IPS-11a (cell line): ENCODE data around the gene CTU2.
"Not testable (repeated sequence)": the region's sequence is repeated elsewhere in the genome, so short reads cannot be mapped to it uniquely, and the experiment has no call there.

Source experiments
- H3K4me3 ChIP-seq: one replicate; pipeline ENCODE4 v1.5.1; 2013; ENCODE audit warnings: low read depth, low read length, control low read depth

The CTU2 gene

DNA sequence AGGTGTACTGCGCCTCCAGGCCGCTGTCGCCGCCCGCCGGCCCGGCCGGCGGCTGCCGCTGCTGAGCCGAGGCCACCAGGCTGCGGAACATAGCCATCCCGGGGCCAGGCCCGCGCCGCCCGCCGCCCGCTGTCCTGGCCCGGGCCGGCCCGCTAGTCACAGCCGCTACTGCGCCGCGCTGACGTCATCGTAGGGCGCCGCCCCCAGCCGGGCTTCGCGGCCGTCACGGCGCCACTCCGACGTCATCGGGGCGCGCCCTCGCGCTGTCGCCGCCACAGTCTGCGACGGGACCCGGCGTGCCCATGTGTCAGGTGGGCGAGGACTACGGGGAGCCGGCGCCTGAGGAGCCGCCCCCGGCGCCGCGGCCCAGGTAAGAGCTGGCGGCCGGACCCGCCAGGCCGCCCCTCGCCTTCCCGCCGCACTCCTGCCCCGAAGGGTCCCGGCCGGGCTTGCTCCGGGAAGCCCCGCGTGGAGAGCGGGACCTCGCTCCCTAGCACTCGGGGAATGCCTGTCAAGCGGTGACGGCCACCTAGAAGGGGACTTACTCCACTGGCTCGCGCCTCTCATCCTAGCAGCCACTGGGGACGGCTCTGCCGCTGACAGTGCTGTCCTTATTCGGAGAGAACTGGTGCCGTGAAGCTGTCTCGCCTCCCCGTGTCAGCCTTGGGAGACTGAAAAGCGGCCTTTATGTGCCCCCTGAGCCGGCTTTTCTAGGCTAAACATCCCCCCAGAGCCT lies at the start of gene CTU2, which contains the start of gene RNF166:
CTU2 (plus strand) TSS at position 275 of the 736 bp plus-strand sequence; CDS start at position 303, 28 bp downstream.
RNF166 (minus strand) TSS at position 180 of the 736 bp plus-strand sequence; CDS start at position 97, 83 bp downstream.
- H3K4me3 ChIP-seq: peak within 1 kb of the TSS; percentile 95

DNA sequence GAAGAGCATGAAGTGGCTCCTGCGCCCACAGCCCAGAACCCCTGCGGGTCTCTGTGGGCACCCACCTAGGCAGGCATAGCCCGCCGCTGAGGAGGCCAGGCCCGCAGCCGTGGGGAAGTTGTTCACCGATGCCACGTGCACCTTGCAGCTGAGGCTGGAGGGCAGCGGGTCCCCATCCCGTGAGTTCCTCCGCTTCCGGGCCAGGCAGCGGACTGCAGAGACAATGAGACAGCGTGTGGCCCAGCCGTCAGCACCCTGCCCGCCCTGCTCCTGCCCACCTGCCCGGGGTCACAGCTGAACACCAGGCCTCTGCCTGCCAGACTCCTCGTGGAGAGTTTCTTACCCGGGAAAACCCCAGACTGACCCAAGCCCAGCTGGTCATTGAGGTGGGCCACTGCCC lies 48.9 kb upstream of the CTU2 start:
- H3K4me3 ChIP-seq: no peak overlapping the region

DNA sequence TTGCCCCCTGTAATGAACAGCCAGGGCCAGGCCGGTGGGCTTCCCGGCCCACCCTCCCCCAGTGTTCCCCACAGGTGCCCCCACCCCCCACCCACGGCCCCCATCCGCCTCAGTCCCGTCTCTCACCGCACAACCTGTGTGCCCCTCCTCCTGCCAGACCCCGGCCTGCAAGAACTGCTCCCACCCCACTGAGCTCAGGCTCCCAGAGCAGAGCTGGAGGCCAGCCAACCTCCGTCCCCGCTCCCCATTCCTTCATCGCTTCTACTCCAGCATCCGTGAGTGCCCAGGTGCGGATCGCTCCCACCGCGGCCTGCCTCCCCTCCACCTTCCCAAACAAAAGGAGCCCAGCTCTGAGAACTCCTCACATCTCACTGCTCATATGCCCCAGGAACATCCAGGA lies 47.6 kb upstream of the CTU2 start:
- H3K4me3 ChIP-seq: no peak overlapping the region

DNA sequence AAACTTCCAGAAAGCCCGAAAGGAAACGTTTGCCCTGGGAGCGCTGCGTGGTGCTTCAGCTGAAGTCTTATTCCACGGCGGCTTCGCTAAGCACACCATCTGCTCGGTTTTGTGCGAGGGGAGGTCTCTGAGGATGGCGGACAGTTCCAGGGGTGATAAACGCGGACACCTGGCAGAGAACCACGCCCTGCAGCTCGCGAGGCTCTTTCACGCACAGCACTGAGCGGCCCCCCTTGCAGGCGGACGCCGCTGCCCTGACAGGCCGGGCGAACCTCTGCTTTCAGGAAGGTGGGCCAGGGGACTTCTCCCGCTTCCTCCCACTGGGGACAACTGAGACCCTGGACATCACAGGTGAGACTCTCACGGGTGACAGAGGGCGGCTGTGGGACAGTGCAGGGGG lies 47.1 kb upstream of the CTU2 start:
- H3K4me3 ChIP-seq: no peak overlapping the region

- no peak overlapping the region for H3K4me3 ChIP-seq
Observed at GRCh38 chr16:88661468-88661867, 44.8 kb upstream of the CTU2 start.

DNA sequence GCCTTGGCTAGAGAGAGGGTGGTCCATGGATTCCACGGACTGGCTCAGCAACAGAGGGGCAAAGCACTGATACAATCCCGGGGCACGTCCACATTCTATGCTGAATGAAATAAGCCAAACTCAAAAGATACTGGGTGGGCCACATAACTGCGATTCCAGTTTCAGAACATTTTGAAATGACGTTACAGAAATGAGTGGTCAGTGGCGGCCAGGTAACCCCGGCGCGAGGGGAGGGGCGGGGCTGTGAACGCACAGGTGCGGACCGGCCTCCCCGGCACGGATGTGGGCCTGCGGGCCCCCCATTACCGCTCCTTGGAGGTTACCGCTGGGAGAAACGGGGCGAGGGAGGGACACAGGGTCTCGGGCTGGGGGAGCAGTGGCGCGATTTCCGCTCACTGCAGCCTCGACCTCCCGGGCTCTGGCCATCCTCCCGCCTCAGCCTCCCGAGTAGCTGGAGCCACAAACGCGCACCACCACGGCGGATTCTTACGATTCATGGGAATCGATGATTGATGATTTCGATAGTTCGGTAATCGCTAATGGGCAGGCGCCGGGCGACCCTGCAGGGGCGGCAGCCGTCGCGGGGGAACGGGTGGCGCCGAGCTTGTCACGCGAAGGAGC lies 44.0 kb upstream of the CTU2 start:
- H3K4me3 ChIP-seq: peak overlapping the region; percentile 68

DNA sequence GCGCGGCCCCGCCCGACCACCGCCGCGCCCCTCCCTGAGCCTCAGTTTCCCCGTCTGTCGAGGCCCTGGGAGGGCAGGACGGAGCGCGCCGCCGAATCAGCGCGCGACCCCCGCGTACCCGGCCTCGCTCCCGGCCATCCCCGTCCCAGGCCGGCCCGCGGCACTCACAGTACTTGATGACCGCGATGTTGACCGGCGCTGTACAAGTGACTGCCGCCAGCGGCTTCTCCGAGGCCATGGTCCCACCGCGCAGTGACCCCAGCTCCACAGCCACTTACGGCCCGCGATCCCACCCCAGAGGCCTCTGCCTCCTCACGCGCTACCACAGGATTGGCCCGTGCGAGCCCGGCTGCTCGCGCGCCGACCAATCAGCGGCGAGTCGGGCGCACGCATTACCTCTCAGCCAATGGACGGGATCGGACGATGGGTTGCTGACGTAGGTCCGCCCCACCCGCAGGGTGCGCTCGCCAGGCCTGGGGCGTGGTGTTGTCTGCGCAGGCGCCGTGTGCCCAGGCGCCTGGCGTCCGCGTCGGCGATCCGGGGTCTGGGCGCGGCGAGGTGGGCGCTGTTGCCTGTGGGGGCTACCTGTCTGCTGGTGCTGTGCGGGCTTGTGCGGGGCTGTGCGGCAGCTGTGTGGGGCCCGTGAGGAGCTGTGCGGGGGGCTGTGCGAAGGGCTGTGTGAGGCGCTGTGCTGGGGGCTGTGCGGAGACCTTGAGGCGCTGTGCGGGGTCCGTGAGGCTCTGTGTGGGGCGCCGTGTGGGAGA lies 43.3 kb upstream of the CTU2 start, which contains the start of gene MVD:
MVD (minus strand) TSS at position 249 of the 764 bp plus-strand sequence; CDS start at position 238, 11 bp downstream.
- peak within 1 kb of the TSS; percentile 68 for H3K4me3 ChIP-seq

DNA sequence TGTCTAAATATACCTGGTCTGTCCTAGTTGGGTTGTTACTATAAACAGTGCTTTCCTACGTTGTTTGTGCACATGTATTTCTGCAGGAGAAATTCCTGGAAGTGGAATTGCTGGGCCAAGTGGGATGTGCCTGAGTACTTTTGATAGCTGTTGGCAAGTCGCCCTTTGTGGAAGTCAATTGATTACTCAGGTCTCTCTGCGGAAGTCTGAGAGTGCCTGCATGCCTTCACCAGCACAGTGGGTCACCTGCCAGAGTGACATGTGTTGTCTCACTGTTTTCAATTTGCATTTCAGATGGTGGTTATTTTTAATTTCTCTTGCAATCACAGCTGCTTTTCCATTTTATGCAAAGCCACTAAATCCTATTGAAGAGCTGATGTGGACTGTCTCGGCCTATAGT lies 41.2 kb upstream of the CTU2 start:
- no peak overlapping the region for H3K4me3 ChIP-seq

DNA sequence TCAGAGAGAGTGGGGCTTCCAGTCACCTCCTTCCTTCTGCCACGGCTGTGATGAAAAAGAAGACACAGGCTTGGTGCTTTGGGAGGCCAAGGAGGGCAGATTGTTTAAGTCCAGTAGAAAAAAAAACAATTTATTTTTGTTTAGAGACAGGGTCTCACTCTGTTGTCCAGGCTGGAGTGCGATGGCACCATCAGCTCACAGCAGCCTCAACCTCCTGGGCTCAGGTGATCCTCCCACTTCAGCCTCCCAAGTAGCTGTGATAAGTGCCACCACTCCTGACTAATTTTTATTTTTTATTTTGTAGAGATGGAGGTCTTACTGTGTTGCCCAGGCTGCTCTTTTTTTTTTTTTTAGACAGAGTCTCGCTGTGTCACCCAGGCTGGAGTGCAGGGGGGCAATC lies 40.7 kb upstream of the CTU2 start:
- H3K4me3 ChIP-seq: no peak overlapping the region

GRCh38 chr16:88667461-88667860 lies 38.8 kb upstream of the CTU2 start:
- no peak overlapping the region for H3K4me3 ChIP-seq

DNA sequence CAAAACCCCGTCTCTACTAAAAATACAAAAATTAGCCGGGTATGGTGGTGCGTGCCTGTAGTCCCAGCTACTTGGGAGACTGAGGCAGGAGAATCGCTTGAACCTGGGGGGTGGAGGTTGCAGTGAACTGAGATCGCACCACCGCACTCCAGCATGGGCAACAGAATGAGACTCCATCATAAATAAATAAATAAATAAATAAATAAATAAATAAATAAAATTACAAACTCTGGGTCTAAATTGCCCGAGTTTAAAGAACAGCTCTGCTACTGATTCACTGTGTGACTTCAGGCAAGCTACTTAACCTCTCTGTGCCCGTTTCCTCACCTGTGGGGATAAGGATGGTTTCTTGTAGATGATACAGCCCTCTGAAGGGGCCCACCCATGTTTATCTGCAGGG lies 36.8 kb upstream of the CTU2 start:
- H3K4me3 ChIP-seq: not testable (repeated sequence)

GRCh38 chr16:88669980-88670379 lies 36.3 kb upstream of the CTU2 start:
- H3K4me3 ChIP-seq: no peak overlapping the region

- H3K4me3 ChIP-seq: no peak overlapping the region
Observed at GRCh38 chr16:88671806-88672205, 34.5 kb upstream of the CTU2 start.

- no peak overlapping the region for H3K4me3 ChIP-seq
Observed at GRCh38 chr16:88672776-88673175, 33.5 kb upstream of the CTU2 start.

GRCh38 chr16:88673716-88674379 lies 32.5 kb upstream of the CTU2 start:
- H3K4me3 ChIP-seq: no peak overlapping the region

GRCh38 chr16:88676502-88677242 lies 29.6 kb upstream of the CTU2 start:
- H3K4me3 ChIP-seq: no peak overlapping the region

GRCh38 chr16:88677721-88678120 lies 28.6 kb upstream of the CTU2 start:
- H3K4me3 ChIP-seq: no peak overlapping the region

GRCh38 chr16:88678224-88678979 lies 27.9 kb upstream of the CTU2 start:
- no peak overlapping the region for H3K4me3 ChIP-seq

- no peak overlapping the region for H3K4me3 ChIP-seq
Observed at GRCh38 chr16:88680554-88681083, 25.7 kb upstream of the CTU2 start.
